Naive B cell (primary cell): Measurements from ENCODE around the gene RNF34. TPM values are rescaled to one million over a fixed set of nuclear protein-coding genes. Genes with fewer than 3 reads are reported as not detected.

Source experiments
- ATAC-seq, 2 donors: fragments of 150-1000 bp; cut with Tn5 transposase; 2 replicates each; pipeline ENCODE4 v1.10.0; 2021; ENCODE audit warnings: low read depth in 2 of 2, mild to moderate bottlenecking in 2 of 2, moderate library complexity in 2 of 2
- DNase-seq: peaks from one replicate; pipeline ENCODE4 v3.0.0; 2022
- H3K27ac Mint-ChIP-seq, 6 donors: one replicate each; pipeline ENCODE4 v1.8.0; 2020 to 2022; ENCODE audit warnings: mild to moderate bottlenecking in 6 of 6, mixed read lengths in 6 of 6, moderate library complexity in 5 of 6, inconsistent platforms in 2 of 6
- H3K27me3 Mint-ChIP-seq, 3 donors: one replicate each; pipeline ENCODE4 v1.8.0; 2021 to 2022; ENCODE audit warnings: mixed read lengths in 3 of 3, mild to moderate bottlenecking in 1 of 3
- H3K36me3 Mint-ChIP-seq, 2 donors: one replicate each; pipeline ENCODE4 v1.8.0; 2020 to 2022; ENCODE audit warnings: mixed read lengths in 2 of 2, inconsistent platforms in 1 of 2, mild to moderate bottlenecking in 1 of 2
- H3K4me1 Mint-ChIP-seq, 3 donors: one replicate each; pipeline ENCODE4 v1.8.0; 2020 to 2022; ENCODE audit warnings: mixed read lengths in 3 of 3, inconsistent platforms in 1 of 3, mild to moderate bottlenecking in 1 of 3, moderate library complexity in 1 of 3
- H3K4me3 Mint-ChIP-seq, 8 donors: one replicate each; pipeline ENCODE4 v1.8.0; 2020 to 2022; ENCODE audit warnings: mild to moderate bottlenecking in 8 of 8, mixed read lengths in 8 of 8, moderate library complexity in 8 of 8, inconsistent platforms in 2 of 8
- H3K9me3 Mint-ChIP-seq, 7 donors: one replicate each; pipeline ENCODE4 v1.8.0; 2020 to 2022; ENCODE audit warnings: mixed read lengths in 7 of 7, mild to moderate bottlenecking in 5 of 7, inconsistent platforms in 2 of 7, moderate library complexity in 1 of 7
- polyA plus RNA-seq, 6 donors: library from polyadenylated mRNA; unstranded; fragments of 300-500 nt; fragmentation: Illumina TruSeq; gene quantifications; one replicate each; pipeline ENCODE4 v1.2.3, GENCODE V29; 2021; ENCODE audit warnings: low read depth in 6 of 6

Gene RNF34
- polyA plus RNA-seq, 6 donors from 2014 or later = 25.3 to 47.8 (median 36.3) TPM

GRCh38 chr12:121400332-121401139, 618 bp downstream of the RNF34 start:
- no peak for DNase-seq
- Mint-ChIP-seq H3K4me3 (peak overlapping the region; percentile 81 to 100 (median 99)), H3K36me3 (no peaks in the 10 kb centered on the region), H3K4me1 (peaks cover 18 to 45% (median 27%) of the 10 kb centered on the region in 3 donors), H3K9me3 (no peaks in the 10 kb centered on the region), H3K27ac (peak overlapping the region; percentile 80 to 99 (median 97)), H3K27me3 (no peaks in the 10 kb centered on the region)
- ATAC-seq = peak; percentile 38 to 40

DNA sequence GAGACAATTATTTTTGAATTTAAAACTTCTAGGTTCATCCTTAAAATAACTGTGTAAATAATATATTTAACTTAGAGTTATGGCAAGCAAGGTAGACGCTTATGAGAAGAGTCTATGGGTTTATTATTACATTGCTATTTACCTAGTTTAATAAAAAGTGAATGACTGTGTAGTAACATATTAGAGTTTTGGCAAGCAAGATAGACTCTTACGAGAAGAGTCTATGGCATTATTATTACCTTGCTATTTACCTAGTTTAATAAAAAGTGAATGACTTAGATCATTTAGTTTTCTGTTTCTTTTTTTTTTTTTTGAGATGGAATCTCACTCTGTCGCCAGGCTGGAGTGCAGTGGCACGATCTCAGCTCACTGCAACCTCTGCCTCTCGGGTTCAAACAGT, 3.8 kb downstream of the RNF34 start:
- no peak for ATAC-seq
- no peaks in the 10 kb centered on the region for H3K9me3 Mint-ChIP-seq
- peak overlapping the region in 1 of 6 donors; percentile 19 for H3K27ac Mint-ChIP-seq
- peaks cover 24 to 46% (median 37%) of the 10 kb centered on the region in 3 donors for H3K4me1 Mint-ChIP-seq
- H3K4me3 Mint-ChIP-seq = peak overlapping the region in 1 of 8 donors; percentile 30
- peaks cover 0 to 8% of the 10 kb centered on the region in 2 donors for H3K36me3 Mint-ChIP-seq
- no peaks in the 10 kb centered on the region for H3K27me3 Mint-ChIP-seq
- DNase-seq = no peak

- H3K4me3 Mint-ChIP-seq = peak overlapping the region in 1 of 8 donors; percentile 40
- no peaks in the 10 kb centered on the region for H3K27me3 Mint-ChIP-seq
- ATAC-seq (no peak), DNase-seq (no peak)
- H3K4me1 Mint-ChIP-seq = peaks cover 23 to 37% (median 36%) of the 10 kb centered on the region in 3 donors
- H3K36me3 Mint-ChIP-seq = peaks cover 0 to 8% of the 10 kb centered on the region in 2 donors
- peak overlapping the region in 2 of 6 donors; percentile 2 to 79 for H3K27ac Mint-ChIP-seq
- no peaks in the 10 kb centered on the region for H3K9me3 Mint-ChIP-seq
Observed at GRCh38 chr12:121404734-121405133, 4.8 kb downstream of the RNF34 start.

DNA sequence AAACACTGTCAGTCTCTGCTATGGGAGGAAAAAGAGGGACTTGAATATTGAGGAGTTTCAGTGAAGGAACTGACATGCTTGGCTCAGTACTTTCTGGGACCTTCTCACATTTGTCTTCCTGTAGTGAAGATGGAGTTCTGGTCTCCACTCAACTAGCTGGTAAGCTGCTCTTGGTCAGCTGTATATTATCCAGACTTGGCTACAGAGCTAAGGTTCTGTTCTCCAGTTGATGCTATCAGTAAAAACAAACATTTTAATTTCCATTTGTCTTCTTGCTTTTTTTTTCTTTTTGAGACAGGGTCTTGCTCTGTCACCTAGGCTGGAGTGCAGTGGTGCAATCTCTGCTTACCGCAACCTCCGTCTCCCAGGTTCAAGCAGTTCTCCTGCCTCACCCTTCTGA, 5.3 kb downstream of the RNF34 start:
- ATAC-seq = no peak
- peak overlapping the region in 1 of 6 donors; percentile 79 for H3K27ac Mint-ChIP-seq
- DNase-seq = no peak
- peaks cover 23 to 37% (median 34%) of the 10 kb centered on the region in 3 donors for H3K4me1 Mint-ChIP-seq
- no peaks in the 10 kb centered on the region for H3K27me3 Mint-ChIP-seq
- H3K4me3 Mint-ChIP-seq = no peak overlapping the region
- H3K36me3 Mint-ChIP-seq = peaks cover 0 to 8% of the 10 kb centered on the region in 2 donors
- H3K9me3 Mint-ChIP-seq = no peaks in the 10 kb centered on the region

- no peaks in the 10 kb centered on the region for H3K27me3 Mint-ChIP-seq
- H3K4me3 Mint-ChIP-seq = no peak overlapping the region
- no peaks in the 10 kb centered on the region for H3K9me3 Mint-ChIP-seq
- ATAC-seq (no peak), DNase-seq (no peak)
- no peak overlapping the region for H3K27ac Mint-ChIP-seq
- H3K36me3 Mint-ChIP-seq = peaks cover 0 to 6% of the 10 kb centered on the region in 2 donors
- H3K4me1 Mint-ChIP-seq = peaks cover 0 to 7% (median 0%) of the 10 kb centered on the region in 3 donors
Observed at GRCh38 chr12:121413917-121414316, 14.0 kb downstream of the RNF34 start.

- no peaks in the 10 kb centered on the region for H3K27me3 Mint-ChIP-seq
- ATAC-seq (no peak), DNase-seq (no peak)
- no peak overlapping the region for H3K4me3 Mint-ChIP-seq
- peak overlapping the region in 2 of 6 donors; percentile 47 to 69 for H3K27ac Mint-ChIP-seq
- H3K36me3 Mint-ChIP-seq = peaks cover 19 to 27% of the 10 kb centered on the region in 2 donors
- peaks cover 5 to 11% (median 8%) of the 10 kb centered on the region in 3 donors for H3K4me1 Mint-ChIP-seq
- no peaks in the 10 kb centered on the region for H3K9me3 Mint-ChIP-seq
Observed at GRCh38 chr12:121417847-121418246, 17.9 kb downstream of the RNF34 start.

DNA sequence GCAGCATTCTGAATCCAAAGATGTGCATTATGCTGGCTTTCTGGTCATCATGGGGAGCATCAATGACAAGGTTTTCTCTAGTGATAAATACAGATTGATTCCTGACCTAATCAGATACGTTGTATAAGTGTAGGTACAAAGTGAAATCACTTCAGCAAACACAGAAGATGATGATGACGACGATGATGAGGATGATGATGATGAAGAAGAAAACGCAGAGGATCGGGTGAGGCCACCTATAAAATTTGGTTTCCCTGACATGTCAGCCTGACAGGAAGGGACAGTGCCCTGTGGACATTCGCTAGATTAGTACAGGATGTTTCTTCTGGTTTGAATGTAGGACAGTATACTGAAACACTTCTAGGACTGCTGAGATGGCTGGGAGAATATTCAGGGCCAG, 20.2 kb downstream of the RNF34 start:
- Mint-ChIP-seq H3K4me3 (no peak overlapping the region), H3K27me3 (no peaks in the 10 kb centered on the region), H3K36me3 (peaks cover 29 to 40% of the 10 kb centered on the region in 2 donors), H3K9me3 (peaks cover 0 to 8% (median 0%) of the 10 kb centered on the region in 7 donors), H3K27ac (peak overlapping the region in 1 of 6 donors; percentile 25), H3K4me1 (peaks cover 8 to 11% (median 10%) of the 10 kb centered on the region in 3 donors)
- ATAC-seq (no peak), DNase-seq (no peak)

GRCh38 chr12:121423253-121423652, 23.3 kb downstream of the RNF34 start:
- Mint-ChIP-seq H3K27ac (peak overlapping the region in 2 of 6 donors; percentile 1 to 73), H3K4me3 (peak overlapping the region in 1 of 8 donors; percentile 41), H3K4me1 (peaks cover 8 to 18% (median 11%) of the 10 kb centered on the region in 3 donors), H3K36me3 (peaks cover 29 to 34% of the 10 kb centered on the region in 2 donors), H3K9me3 (peaks cover 0 to 9% (median 0%) of the 10 kb centered on the region in 7 donors), H3K27me3 (no peaks in the 10 kb centered on the region)
- DNase-seq (no peak), ATAC-seq (no peak)

- ATAC-seq = no peak
Observed at GRCh38 chr12:121423682-121424623, 24.0 kb downstream of the RNF34 start.

GRCh38 chr12:121424624-121424975, 24.7 kb downstream of the RNF34 start:
- no peak for DNase-seq
- H3K27me3 Mint-ChIP-seq = no peaks in the 10 kb centered on the region
- ATAC-seq = no peak
- H3K36me3 Mint-ChIP-seq = peaks cover 37 to 46% of the 10 kb centered on the region in 2 donors
- peaks cover 0 to 9% (median 0%) of the 10 kb centered on the region in 7 donors for H3K9me3 Mint-ChIP-seq
- peak overlapping the region in 2 of 8 donors; percentile 20 to 81 for H3K4me3 Mint-ChIP-seq
- H3K27ac Mint-ChIP-seq = peak overlapping the region in 2 of 6 donors; percentile 10 to 75
- peaks cover 8 to 18% (median 11%) of the 10 kb centered on the region in 3 donors for H3K4me1 Mint-ChIP-seq

More at GRCh38 chr12:121423682-121424623, 24.0 kb downstream of the RNF34 start:
- no peak for DNase-seq
- peak overlapping the region in 2 of 6 donors; percentile 10 to 49 for H3K27ac Mint-ChIP-seq
- peaks cover 30 to 39% of the 10 kb centered on the region in 2 donors for H3K36me3 Mint-ChIP-seq
- H3K4me1 Mint-ChIP-seq = peaks cover 8 to 18% (median 11%) of the 10 kb centered on the region in 3 donors
- peaks cover 0 to 9% (median 0%) of the 10 kb centered on the region in 7 donors for H3K9me3 Mint-ChIP-seq
- H3K27me3 Mint-ChIP-seq = no peaks in the 10 kb centered on the region
- H3K4me3 Mint-ChIP-seq = peak overlapping the region in 3 of 8 donors; percentile 3 to 41 (median 25)

DNA sequence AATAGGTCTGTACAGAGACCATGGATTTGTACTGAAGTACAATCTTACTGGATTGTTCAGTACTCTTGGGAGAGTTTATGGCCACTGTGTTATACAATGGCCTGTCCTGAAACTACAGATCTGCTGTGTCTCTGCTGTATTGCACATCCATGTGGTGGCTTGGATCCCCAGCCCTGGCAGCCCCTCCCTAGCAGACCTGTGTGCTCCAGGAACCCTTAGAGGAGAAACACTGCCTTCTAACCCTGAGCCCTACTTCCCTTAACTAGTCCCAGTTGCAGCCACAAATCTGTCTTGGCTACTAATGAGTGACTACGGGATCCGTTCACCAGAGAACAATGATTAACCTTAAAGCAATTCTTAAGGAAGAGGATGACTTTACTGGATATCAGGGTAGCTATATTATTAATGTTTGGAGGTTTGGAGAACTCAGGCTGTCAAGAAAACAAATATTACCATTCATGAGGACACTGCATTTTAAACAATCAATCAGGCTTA, 27.7 kb downstream of the RNF34 start:
- H3K36me3 Mint-ChIP-seq = peaks cover 21 to 27% of the 10 kb centered on the region in 2 donors
- DNase-seq (no peak), ATAC-seq (no peak)
- H3K4me1 Mint-ChIP-seq = peaks cover 1 to 18% (median 4%) of the 10 kb centered on the region in 3 donors
- no peak overlapping the region for H3K4me3 Mint-ChIP-seq
- peaks cover 0 to 9% (median 0%) of the 10 kb centered on the region in 7 donors for H3K9me3 Mint-ChIP-seq
- H3K27me3 Mint-ChIP-seq = no peaks in the 10 kb centered on the region
- H3K27ac Mint-ChIP-seq = peak overlapping the region in 1 of 6 donors; percentile 20

DNA sequence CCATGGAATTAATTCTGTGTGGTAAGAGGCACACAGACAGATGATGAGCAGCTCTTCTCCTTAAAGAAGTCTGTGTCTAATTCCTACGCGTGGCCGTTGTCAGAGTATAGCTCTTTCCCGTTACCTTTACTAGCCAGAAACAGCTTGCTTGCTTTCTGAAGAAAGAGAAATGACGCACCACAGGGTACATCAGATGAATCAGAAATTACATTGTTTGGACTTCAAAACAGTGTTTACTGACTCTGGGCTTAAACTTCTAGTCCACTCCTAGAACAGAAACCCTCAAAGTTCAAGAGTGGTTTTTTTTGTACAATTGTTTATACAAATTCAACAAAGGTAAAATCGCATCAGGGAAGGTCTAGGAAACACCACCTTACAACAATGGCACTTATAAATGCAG, 29.0 kb downstream of the RNF34 start:
- Mint-ChIP-seq H3K4me3 (no peak overlapping the region), H3K9me3 (peaks cover 0 to 9% (median 0%) of the 10 kb centered on the region in 7 donors), H3K27ac (peak overlapping the region in 1 of 6 donors; percentile 15), H3K4me1 (peaks cover 4 to 19% (median 11%) of the 10 kb centered on the region in 3 donors), H3K36me3 (peaks cover 13 to 18% of the 10 kb centered on the region in 2 donors), H3K27me3 (no peaks in the 10 kb centered on the region)
- no peak for DNase-seq
- ATAC-seq = no peak
